H9 (cell line): ENCODE results near the gene TANK. TPM values are rescaled to one million over a fixed set of nuclear protein-coding genes. Genes with fewer than 3 reads are reported as not detected.

Source experiments
- DNase-seq: peaks from one replicate; pipeline ENCODE4 v3.0.0-alpha.2; 2017
- H2AFZ ChIP-seq: one replicate; pipeline ENCODE4 v1.6.1; 2013; ENCODE audit warnings: mild to moderate bottlenecking, low read length, control low read depth, moderate library complexity
- H2AK5ac ChIP-seq: 2 replicates; pipeline ENCODE4 v1.6.1; 2013; ENCODE audit warnings: low read length, control low read depth, mixed read lengths; ENCODE audit not compliant: insufficient read length
- H2BK120ac ChIP-seq: one replicate; pipeline ENCODE4 v1.6.1; 2013; ENCODE audit warnings: low read depth, mild to moderate bottlenecking, low read length, control low read depth, inconsistent platforms; ENCODE audit not compliant: poor library complexity, severe bottlenecking
- H2BK12ac ChIP-seq: 2 replicates; pipeline ENCODE4 v1.6.1; 2013; ENCODE audit warnings: low read length, control low read depth, mixed read lengths, low read depth; ENCODE audit not compliant: insufficient read length
- H2BK15ac ChIP-seq: 2 replicates; pipeline ENCODE4 v1.6.1; 2013; ENCODE audit warnings: low read depth, low read length, control low read depth
- H2BK20ac ChIP-seq: one replicate; pipeline ENCODE4 v1.6.1; 2013; ENCODE audit warnings: low read depth, mild to moderate bottlenecking, low read length, control low read depth, inconsistent platforms; ENCODE audit not compliant: poor library complexity, severe bottlenecking
- H2BK5ac ChIP-seq: 2 replicates; pipeline ENCODE4 v1.6.1; 2013; ENCODE audit warnings: low read length, control low read depth, mixed read lengths; ENCODE audit not compliant: insufficient read length
- H3K14ac ChIP-seq: 2 replicates; pipeline ENCODE4 v1.6.1; 2013; ENCODE audit warnings: low read length, control low read depth; ENCODE audit not compliant: insufficient read depth
- H3K18ac ChIP-seq: 2 replicates; pipeline ENCODE4 v1.6.1; 2013; ENCODE audit warnings: low read depth, mild to moderate bottlenecking, mixed read lengths, low read length, control low read depth; ENCODE audit not compliant: insufficient read length
- H3K23ac ChIP-seq: 2 replicates; pipeline ENCODE4 v1.6.1; 2013; ENCODE audit warnings: low read length, control low read depth, mixed read lengths, low read depth; ENCODE audit not compliant: insufficient read length
- H3K23me2 ChIP-seq: 2 replicates; pipeline ENCODE4 v1.6.1; 2013; ENCODE audit warnings: low read depth, mild to moderate bottlenecking, mixed read lengths, low read length, control low read depth; ENCODE audit not compliant: insufficient read length, poor library complexity, severe bottlenecking
- H3K27ac ChIP-seq: 2 replicates; pipeline ENCODE4 v1.5.1; 2013; ENCODE audit warnings: low read length, control low read depth, mixed read lengths, low read depth; ENCODE audit not compliant: insufficient read length
- H3K27me3 ChIP-seq: 2 replicates; pipeline ENCODE4 v1.6.1; 2013; ENCODE audit warnings: low read length, control low read depth, inconsistent platforms; ENCODE audit not compliant: insufficient read depth
- H3K4ac ChIP-seq: 2 replicates; pipeline ENCODE4 v1.6.1; 2013; ENCODE audit warnings: low read depth, mild to moderate bottlenecking, control low read depth, inconsistent platforms, low read length, moderate library complexity
- H3K4me1 ChIP-seq: 2 replicates; pipeline ENCODE4 v1.6.1; 2013; ENCODE audit warnings: low read length, control low read depth, inconsistent platforms; ENCODE audit not compliant: insufficient read depth
- H3K4me2 ChIP-seq: 2 replicates; pipeline ENCODE4 v1.6.1; 2013; ENCODE audit warnings: low read length, control low read depth, mixed read lengths; ENCODE audit not compliant: insufficient read length, insufficient read depth
- H3K56ac ChIP-seq: 2 replicates; pipeline ENCODE4 v1.6.1; 2013; ENCODE audit warnings: low read depth, mild to moderate bottlenecking, mixed read lengths, low read length, control low read depth; ENCODE audit not compliant: insufficient read length
- H3K79me1 ChIP-seq: 2 replicates; pipeline ENCODE4 v1.6.1; 2013; ENCODE audit warnings: low read depth, mild to moderate bottlenecking, moderate library complexity, low read length, control low read depth, inconsistent platforms; ENCODE audit not compliant: insufficient read depth, poor library complexity, severe bottlenecking
- H3K79me2 ChIP-seq: 2 replicates; pipeline ENCODE4 v1.6.1; 2013; ENCODE audit warnings: low read length, control low read depth, inconsistent platforms; ENCODE audit not compliant: insufficient read depth
- H3K9ac ChIP-seq: 2 replicates; pipeline ENCODE4 v1.6.1; 2013; ENCODE audit warnings: low read length, control low read depth, mixed read lengths; ENCODE audit not compliant: insufficient read length; ENCODE audit errors: extremely low read depth
- H3K9me3 ChIP-seq: one replicate; pipeline ENCODE4 v1.6.1; 2013; ENCODE audit warnings: low read depth, low read length, inconsistent platforms; ENCODE audit not compliant: control insufficient read depth
- H3T11ph ChIP-seq: one replicate; pipeline ENCODE4 v1.6.1; 2013; ENCODE audit warnings: mild to moderate bottlenecking, low read length, control low read depth, inconsistent platforms
- H4K20me1 ChIP-seq: one replicate; pipeline ENCODE4 v1.6.1; 2013; ENCODE audit not compliant: control insufficient read depth, insufficient read length, insufficient read depth
- H4K5ac ChIP-seq: 2 replicates; pipeline ENCODE4 v1.6.1; 2013; ENCODE audit warnings: low read depth, mild to moderate bottlenecking, mixed read lengths, low read length, control low read depth; ENCODE audit not compliant: insufficient read length
- H4K8ac ChIP-seq: replicated peaks from 2 replicates; pipeline ENCODE4 v1.6.1; 2013; ENCODE audit warnings: low read length, control low read depth, mixed read lengths, low read depth; ENCODE audit not compliant: insufficient read length
- H4K91ac ChIP-seq: 2 replicates; pipeline ENCODE4 v1.6.1; 2013; ENCODE audit warnings: low read depth, mild to moderate bottlenecking, moderate library complexity, mixed read lengths, low read length, control low read depth; ENCODE audit not compliant: insufficient read length
- H3K27ac Mint-ChIP-seq, 3 experiments: 2 replicates in 2 of 3; 3 replicates in 1 of 3; pipeline ENCODE4 v1.8.0; 2020 to 2021; ENCODE audit warnings: mixed read lengths in 3 of 3, mild to moderate bottlenecking in 1 of 3, moderate library complexity in 1 of 3
- H3K27me3 Mint-ChIP-seq: 2 replicates; pipeline ENCODE4 v1.8.0; 2021; ENCODE audit warnings: low read depth, mild to moderate bottlenecking, moderate library complexity, mixed read lengths
- H3K36me3 Mint-ChIP-seq, 3 experiments: 2 replicates in 2 of 3; 3 replicates in 1 of 3; pipeline ENCODE4 v1.8.0; 2020 to 2021; ENCODE audit warnings: low read depth in 3 of 3, mixed read lengths in 3 of 3; ENCODE audit not compliant: insufficient read depth in 1 of 3
- H3K4me1 Mint-ChIP-seq, 2 experiments: 2 replicates each; pipeline ENCODE4 v1.8.0; 2020; ENCODE audit warnings: mixed read lengths in 2 of 2
- H3K4me3 Mint-ChIP-seq, 2 experiments: 2 replicates in 1 of 2; 3 replicates in 1 of 2; pipeline ENCODE4 v1.8.0; 2020 to 2021; ENCODE audit warnings: mild to moderate bottlenecking in 2 of 2, mixed read lengths in 2 of 2, moderate library complexity in 1 of 2
- H3K9me3 Mint-ChIP-seq, 2 experiments: 2 replicates in 1 of 2; 3 replicates in 1 of 2; pipeline ENCODE4 v1.8.0; 2020; ENCODE audit warnings: mild to moderate bottlenecking in 2 of 2, mixed read lengths in 2 of 2, moderate library complexity in 1 of 2
- CTCF ChIP-seq: fragments of 200-600 bp; sonication (generic); conservative IDR thresholded peaks from 3 replicates; pipeline ENCODE4 v1.8.0; 2021; ENCODE audit warnings: antibody characterized with exemption, mild to moderate bottlenecking
- whole genome bisulfite sequencing: extraction: QIAGEN DNeasy Blood & Tissue Kit; methylation state at CpG from one replicate; pipeline ENCODE4 v1.1.7; 2013; ENCODE audit warnings: missing lambda C conversion rate, low lambda C conversion rate, mixed read lengths; ENCODE audit not compliant: insufficient read length; ENCODE audit errors: extremely low coverage; 5-methylcytosine and 5-hydroxymethylcytosine counted together
- total RNA-seq: library from RNA; stranded (reverse); gene quantifications from 2 replicates; pipeline ENCODE4 v1.2.1, GENCODE V29; 2021

TANK gene
- total RNA-seq, 1 experiment from 2014 or later, result 23.9 TPM

- Histone ChIP-seq H2BK12ac (no peak overlapping the region), H2AK5ac (no peak overlapping the region), H3K79me1 (no peaks in the 10 kb centered on the region), H3K27me3 (no peaks in the 10 kb centered on the region), H2BK20ac (no peak overlapping the region), H3K4ac (no peak overlapping the region), H2AFZ (no peak overlapping the region), H4K8ac (no peak overlapping the region), H3K79me2 (no peaks in the 10 kb centered on the region), H4K20me1 (no peaks in the 10 kb centered on the region), H3K27ac (no peak overlapping the region), H3K9ac (peak overlapping the region; percentile 43), H2BK120ac (no peak overlapping the region), H3K18ac (no peak overlapping the region), H4K5ac (no peak overlapping the region), H3K23ac (no peak overlapping the region), H3K9me3 (no peaks in the 10 kb centered on the region), H3K14ac (no peak overlapping the region), H4K91ac (no peak overlapping the region), H3K4me1 (peaks cover 10% of the 10 kb centered on the region; the same call in 1 of the 2 replicates), H3K56ac (no peak overlapping the region), H2BK15ac (no peak overlapping the region), H2BK5ac (no peak overlapping the region), H3K23me2 (no peaks in the 10 kb centered on the region), H3T11ph (no peak overlapping the region), H3K4me2 (peak overlapping the region; percentile 51)
- peaks cover 38 to 40% of the 10 kb centered on the region in 2 experiments for H3K4me1 Mint-ChIP-seq
- peaks cover 27% of the 10 kb centered on the region for H3K27me3 Mint-ChIP-seq
- no peak for TF ChIP-seq CTCF
- no peaks in the 10 kb centered on the region; a peak in 1 of 7 replicates for H3K36me3 Mint-ChIP-seq
- DNase-seq, result no peak
- peak overlapping the region; percentile 80 to 82 for H3K4me3 Mint-ChIP-seq
- peak overlapping the region in 2 of 3 experiments; percentile 28 to 96; a peak in 3 of 7 replicates for H3K27ac Mint-ChIP-seq
- WGBS, result no CpG with 5 or more reads among the region's 5 CpGs
- H3K9me3 Mint-ChIP-seq, result no peaks in the 10 kb centered on the region
Measured at GRCh38 chr2:161245261-161245553, 85.0 kb downstream of the TANK start.
